H9 (cell line): Measurements from ENCODE around the gene BRCC3. TPM values are rescaled to one million over a fixed set of nuclear protein-coding genes. Genes with fewer than 3 reads are reported as not detected.

Experiments
- DNase-seq: peaks from one replicate; pipeline ENCODE4 v3.0.0-alpha.2; 2017
- H2AFZ ChIP-seq: one replicate; pipeline ENCODE4 v1.6.1; 2013; ENCODE audit warnings: mild to moderate bottlenecking, low read length, control low read depth, moderate library complexity
- H2AK5ac ChIP-seq: 2 replicates; pipeline ENCODE4 v1.6.1; 2013; ENCODE audit warnings: low read length, control low read depth, mixed read lengths; ENCODE audit not compliant: insufficient read length
- H2BK120ac ChIP-seq: one replicate; pipeline ENCODE4 v1.6.1; 2013; ENCODE audit warnings: low read depth, mild to moderate bottlenecking, low read length, control low read depth, inconsistent platforms; ENCODE audit not compliant: poor library complexity, severe bottlenecking
- H2BK12ac ChIP-seq: 2 replicates; pipeline ENCODE4 v1.6.1; 2013; ENCODE audit warnings: low read length, control low read depth, mixed read lengths, low read depth; ENCODE audit not compliant: insufficient read length
- H2BK15ac ChIP-seq: 2 replicates; pipeline ENCODE4 v1.6.1; 2013; ENCODE audit warnings: low read depth, low read length, control low read depth
- H2BK20ac ChIP-seq: one replicate; pipeline ENCODE4 v1.6.1; 2013; ENCODE audit warnings: low read depth, mild to moderate bottlenecking, low read length, control low read depth, inconsistent platforms; ENCODE audit not compliant: poor library complexity, severe bottlenecking
- H2BK5ac ChIP-seq: 2 replicates; pipeline ENCODE4 v1.6.1; 2013; ENCODE audit warnings: low read length, control low read depth, mixed read lengths; ENCODE audit not compliant: insufficient read length
- H3K14ac ChIP-seq: 2 replicates; pipeline ENCODE4 v1.6.1; 2013; ENCODE audit warnings: low read length, control low read depth; ENCODE audit not compliant: insufficient read depth
- H3K18ac ChIP-seq: 2 replicates; pipeline ENCODE4 v1.6.1; 2013; ENCODE audit warnings: low read depth, mild to moderate bottlenecking, mixed read lengths, low read length, control low read depth; ENCODE audit not compliant: insufficient read length
- H3K23ac ChIP-seq: 2 replicates; pipeline ENCODE4 v1.6.1; 2013; ENCODE audit warnings: low read length, control low read depth, mixed read lengths, low read depth; ENCODE audit not compliant: insufficient read length
- H3K23me2 ChIP-seq: 2 replicates; pipeline ENCODE4 v1.6.1; 2013; ENCODE audit warnings: low read depth, mild to moderate bottlenecking, mixed read lengths, low read length, control low read depth; ENCODE audit not compliant: insufficient read length, poor library complexity, severe bottlenecking
- H3K27ac ChIP-seq: 2 replicates; pipeline ENCODE4 v1.5.1; 2013; ENCODE audit warnings: low read length, control low read depth, mixed read lengths, low read depth; ENCODE audit not compliant: insufficient read length
- H3K27me3 ChIP-seq: 2 replicates; pipeline ENCODE4 v1.6.1; 2013; ENCODE audit warnings: low read length, control low read depth, inconsistent platforms; ENCODE audit not compliant: insufficient read depth
- H3K4ac ChIP-seq: 2 replicates; pipeline ENCODE4 v1.6.1; 2013; ENCODE audit warnings: low read depth, mild to moderate bottlenecking, control low read depth, inconsistent platforms, low read length, moderate library complexity
- H3K4me1 ChIP-seq: 2 replicates; pipeline ENCODE4 v1.6.1; 2013; ENCODE audit warnings: low read length, control low read depth, inconsistent platforms; ENCODE audit not compliant: insufficient read depth
- H3K4me2 ChIP-seq: 2 replicates; pipeline ENCODE4 v1.6.1; 2013; ENCODE audit warnings: low read length, control low read depth, mixed read lengths; ENCODE audit not compliant: insufficient read length, insufficient read depth
- H3K56ac ChIP-seq: 2 replicates; pipeline ENCODE4 v1.6.1; 2013; ENCODE audit warnings: low read depth, mild to moderate bottlenecking, mixed read lengths, low read length, control low read depth; ENCODE audit not compliant: insufficient read length
- H3K79me1 ChIP-seq: 2 replicates; pipeline ENCODE4 v1.6.1; 2013; ENCODE audit warnings: low read depth, mild to moderate bottlenecking, moderate library complexity, low read length, control low read depth, inconsistent platforms; ENCODE audit not compliant: insufficient read depth, poor library complexity, severe bottlenecking
- H3K79me2 ChIP-seq: 2 replicates; pipeline ENCODE4 v1.6.1; 2013; ENCODE audit warnings: low read length, control low read depth, inconsistent platforms; ENCODE audit not compliant: insufficient read depth
- H3K9ac ChIP-seq: 2 replicates; pipeline ENCODE4 v1.6.1; 2013; ENCODE audit warnings: low read length, control low read depth, mixed read lengths; ENCODE audit not compliant: insufficient read length; ENCODE audit errors: extremely low read depth
- H3K9me3 ChIP-seq: one replicate; pipeline ENCODE4 v1.6.1; 2013; ENCODE audit warnings: low read depth, low read length, inconsistent platforms; ENCODE audit not compliant: control insufficient read depth
- H3T11ph ChIP-seq: one replicate; pipeline ENCODE4 v1.6.1; 2013; ENCODE audit warnings: mild to moderate bottlenecking, low read length, control low read depth, inconsistent platforms
- H4K20me1 ChIP-seq: one replicate; pipeline ENCODE4 v1.6.1; 2013; ENCODE audit not compliant: control insufficient read depth, insufficient read length, insufficient read depth
- H4K5ac ChIP-seq: 2 replicates; pipeline ENCODE4 v1.6.1; 2013; ENCODE audit warnings: low read depth, mild to moderate bottlenecking, mixed read lengths, low read length, control low read depth; ENCODE audit not compliant: insufficient read length
- H4K8ac ChIP-seq: replicated peaks from 2 replicates; pipeline ENCODE4 v1.6.1; 2013; ENCODE audit warnings: low read length, control low read depth, mixed read lengths, low read depth; ENCODE audit not compliant: insufficient read length
- H4K91ac ChIP-seq: 2 replicates; pipeline ENCODE4 v1.6.1; 2013; ENCODE audit warnings: low read depth, mild to moderate bottlenecking, moderate library complexity, mixed read lengths, low read length, control low read depth; ENCODE audit not compliant: insufficient read length
- H3K27ac Mint-ChIP-seq, 3 experiments: 2 replicates in 2 of 3; 3 replicates in 1 of 3; pipeline ENCODE4 v1.8.0; 2020 to 2021; ENCODE audit warnings: mixed read lengths in 3 of 3, mild to moderate bottlenecking in 1 of 3, moderate library complexity in 1 of 3
- H3K27me3 Mint-ChIP-seq: 2 replicates; pipeline ENCODE4 v1.8.0; 2021; ENCODE audit warnings: low read depth, mild to moderate bottlenecking, moderate library complexity, mixed read lengths
- H3K36me3 Mint-ChIP-seq, 3 experiments: 2 replicates in 2 of 3; 3 replicates in 1 of 3; pipeline ENCODE4 v1.8.0; 2020 to 2021; ENCODE audit warnings: low read depth in 3 of 3, mixed read lengths in 3 of 3; ENCODE audit not compliant: insufficient read depth in 1 of 3
- H3K4me1 Mint-ChIP-seq, 2 experiments: 2 replicates each; pipeline ENCODE4 v1.8.0; 2020; ENCODE audit warnings: mixed read lengths in 2 of 2
- H3K4me3 Mint-ChIP-seq, 2 experiments: 2 replicates in 1 of 2; 3 replicates in 1 of 2; pipeline ENCODE4 v1.8.0; 2020 to 2021; ENCODE audit warnings: mild to moderate bottlenecking in 2 of 2, mixed read lengths in 2 of 2, moderate library complexity in 1 of 2
- H3K9me3 Mint-ChIP-seq, 2 experiments: 2 replicates in 1 of 2; 3 replicates in 1 of 2; pipeline ENCODE4 v1.8.0; 2020; ENCODE audit warnings: mild to moderate bottlenecking in 2 of 2, mixed read lengths in 2 of 2, moderate library complexity in 1 of 2
- WGBS: extraction: QIAGEN DNeasy Blood & Tissue Kit; methylation state at CpG from one replicate; pipeline ENCODE4 v1.1.7; 2013; ENCODE audit warnings: missing lambda C conversion rate, low lambda C conversion rate, mixed read lengths; ENCODE audit not compliant: insufficient read length; ENCODE audit errors: extremely low coverage; 5-methylcytosine and 5-hydroxymethylcytosine counted together
- total RNA-seq: library from RNA; stranded (reverse); gene quantifications from 2 replicates; pipeline ENCODE4 v1.2.1, GENCODE V29; 2021
- TF ChIP-seq, protein P1 (sequence below): fragments of 200-600 bp; sonication (generic); conservative IDR thresholded peaks from 3 replicates; pipeline ENCODE4 v1.8.0; 2021; ENCODE audit warnings: antibody characterized with exemption, mild to moderate bottlenecking

BRCC3 gene
- total RNA-seq, 1 experiment from 2014 or later, result 27.3 TPM

DNA sequence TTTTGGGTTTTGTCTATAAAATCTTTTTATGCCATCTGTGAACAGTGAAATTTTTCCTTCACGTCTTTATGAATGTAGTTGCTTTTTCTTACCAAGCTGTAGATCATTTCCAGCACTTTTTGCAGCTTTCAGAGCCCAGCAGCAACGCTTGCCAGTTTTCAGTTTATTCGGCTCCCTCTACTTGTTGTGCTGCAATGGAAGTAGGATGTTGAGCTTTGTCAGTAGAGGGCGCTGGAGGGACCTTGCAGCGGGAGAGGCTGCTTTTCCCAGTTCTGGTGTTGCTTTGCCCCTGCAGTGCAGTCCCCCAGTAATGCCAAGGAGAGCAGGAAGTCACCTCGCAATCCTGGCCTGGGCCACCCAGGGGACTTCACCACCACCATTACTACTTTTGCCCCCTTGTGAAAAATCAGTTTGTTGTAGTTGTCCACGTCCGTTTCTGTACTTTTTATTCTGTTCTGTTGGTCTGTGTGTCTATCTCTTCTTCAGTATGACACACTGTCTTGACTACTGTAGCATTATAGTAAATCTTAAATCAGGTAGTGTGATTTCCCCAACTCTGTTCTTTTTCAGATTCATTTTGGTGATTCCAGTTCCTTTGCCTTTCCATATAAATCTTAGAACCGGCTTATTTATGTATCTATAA, 22.2 kb upstream of the BRCC3 start:
- H3K4me2 ChIP-seq, result no peak overlapping the region
- no peak overlapping the region for H3K18ac ChIP-seq
- H3K23me2 ChIP-seq, result no peaks in the 10 kb centered on the region
- H3K27ac Mint-ChIP-seq, result no peak overlapping the region
- no peak overlapping the region for H3K56ac ChIP-seq
- H2AK5ac ChIP-seq, result no peak overlapping the region
- H3K79me1 ChIP-seq, result no peaks in the 10 kb centered on the region
- H3K79me2 ChIP-seq, result no peaks in the 10 kb centered on the region
- H3K27me3 Mint-ChIP-seq, result peaks cover 2% of the 10 kb centered on the region; the same call in 1 of the 2 replicates
- peak; percentile 74 for DNase-seq
- H3K4me1 ChIP-seq, result no peaks in the 10 kb centered on the region
- H2BK20ac ChIP-seq, result no peak overlapping the region
- H3K4me1 Mint-ChIP-seq, result peaks cover 5 to 8% of the 10 kb centered on the region in 2 experiments; a peak in 2 of 4 replicates
- no peak overlapping the region for H3K9ac ChIP-seq
- no peaks in the 10 kb centered on the region for H4K20me1 ChIP-seq
- TF ChIP-seq, protein P1, sequence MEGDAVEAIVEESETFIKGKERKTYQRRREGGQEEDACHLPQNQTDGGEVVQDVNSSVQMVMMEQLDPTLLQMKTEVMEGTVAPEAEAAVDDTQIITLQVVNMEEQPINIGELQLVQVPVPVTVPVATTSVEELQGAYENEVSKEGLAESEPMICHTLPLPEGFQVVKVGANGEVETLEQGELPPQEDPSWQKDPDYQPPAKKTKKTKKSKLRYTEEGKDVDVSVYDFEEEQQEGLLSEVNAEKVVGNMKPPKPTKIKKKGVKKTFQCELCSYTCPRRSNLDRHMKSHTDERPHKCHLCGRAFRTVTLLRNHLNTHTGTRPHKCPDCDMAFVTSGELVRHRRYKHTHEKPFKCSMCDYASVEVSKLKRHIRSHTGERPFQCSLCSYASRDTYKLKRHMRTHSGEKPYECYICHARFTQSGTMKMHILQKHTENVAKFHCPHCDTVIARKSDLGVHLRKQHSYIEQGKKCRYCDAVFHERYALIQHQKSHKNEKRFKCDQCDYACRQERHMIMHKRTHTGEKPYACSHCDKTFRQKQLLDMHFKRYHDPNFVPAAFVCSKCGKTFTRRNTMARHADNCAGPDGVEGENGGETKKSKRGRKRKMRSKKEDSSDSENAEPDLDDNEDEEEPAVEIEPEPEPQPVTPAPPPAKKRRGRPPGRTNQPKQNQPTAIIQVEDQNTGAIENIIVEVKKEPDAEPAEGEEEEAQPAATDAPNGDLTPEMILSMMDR, result peak; percentile 71
- H3K23ac ChIP-seq, result no peak overlapping the region
- no peak overlapping the region for H2BK15ac ChIP-seq
- H3K4me3 Mint-ChIP-seq, result no peak overlapping the region
- no peak overlapping the region for H3K27ac ChIP-seq
- H3K36me3 Mint-ChIP-seq, result peaks cover 8 to 26% (median 8%) of the 10 kb centered on the region in 3 experiments; a peak in 5 of 7 replicates
- no peak overlapping the region for H2BK5ac ChIP-seq
- no peak overlapping the region for H3T11ph ChIP-seq
- H3K27me3 ChIP-seq, result no peaks in the 10 kb centered on the region
- H4K5ac ChIP-seq, result no peak overlapping the region
- H4K91ac ChIP-seq, result no peak overlapping the region
- peaks cover 69 to 79% of the 10 kb centered on the region in 2 experiments for H3K9me3 Mint-ChIP-seq
- H3K4ac ChIP-seq, result no peak overlapping the region
- no peak overlapping the region for H2BK120ac ChIP-seq
- no peak overlapping the region for H2AFZ ChIP-seq
- H3K9me3 ChIP-seq, result peaks cover 28% of the 10 kb centered on the region
- H2BK12ac ChIP-seq, result no peak overlapping the region
- WGBS, result no CpG with 5 or more reads among the region's 9 CpGs
- H4K8ac ChIP-seq, result no peak overlapping the region
- H3K14ac ChIP-seq, result no peak overlapping the region
